WTC11 (cell line): ENCODE measurements around the gene SLC5A9. TPM values are rescaled to one million over a fixed set of nuclear protein-coding genes. Genes with fewer than 3 reads are reported as not detected.

Experiments used
- ATAC-seq: fragments of 200-7000 bp; cut with Tn5 transposase; 2 replicates; pipeline ENCODE4 v1.10.0; 2021; ENCODE audit warnings: mild to moderate bottlenecking, moderate library complexity
- CTCF ChIA-PET: fragments of 300-600 bp; sonication (Branson Sonifier 250); formaldehyde crosslinking; loops from one replicate; lab custom pipeline; 2021; ENCODE audit warnings: antibody characterized with exemption; lab: Charles Lee
- POLR2A ChIA-PET: fragments of 350-600 bp; sonication (Branson Sonifier 250); formaldehyde crosslinking; loops from one replicate; lab custom pipeline; 2021; ENCODE audit warnings: antibody characterized with exemption; lab: Charles Lee
- DNase-seq: peaks from one replicate; pipeline ENCODE4 v3.0.0; 2021; ENCODE audit warnings: low spot score
- H3K27ac Mint-ChIP-seq: 2 replicates; pipeline ENCODE4 v1.8.0; 2021; ENCODE audit warnings: mixed read lengths
- H3K27me3 Mint-ChIP-seq: 2 replicates; pipeline ENCODE4 v1.8.0; 2021; ENCODE audit warnings: low read depth, mild to moderate bottlenecking, moderate library complexity, mixed read lengths
- H3K36me3 Mint-ChIP-seq: 2 replicates; pipeline ENCODE4 v1.8.0; 2021; ENCODE audit warnings: mixed read lengths
- H3K4me1 Mint-ChIP-seq: 2 replicates; pipeline ENCODE4 v1.8.0; 2022; ENCODE audit warnings: mixed read lengths
- H3K4me3 Mint-ChIP-seq: 2 replicates; pipeline ENCODE4 v1.8.0; 2021; ENCODE audit warnings: mild to moderate bottlenecking, moderate library complexity, mixed read lengths
- H3K9me3 Mint-ChIP-seq: 2 replicates; pipeline ENCODE4 v1.8.0; 2021; ENCODE audit warnings: mixed read lengths
- PRRX2 ChIP-seq: fragments of 250-450 bp; sonication (Bioruptor Pico); IDR thresholded peaks from 2 replicates; pipeline ENCODE4 v1.8.0; 2021; ENCODE audit warnings: mild to moderate bottlenecking
- SP1 ChIP-seq: sonication (generic); formaldehyde crosslinking; conservative IDR thresholded peaks from 2 replicates; pipeline ENCODE4 v1.8.1; 2022; ENCODE audit warnings: missing genetic modification reagents
- TEAD1 ChIP-seq: sonication (generic); formaldehyde crosslinking; IDR thresholded peaks from 2 replicates; pipeline ENCODE4 v1.8.0; 2022; ENCODE audit warnings: mild to moderate bottlenecking, missing genetic modification reagents
- ZNF121 ChIP-seq: sonication (generic); formaldehyde crosslinking; IDR thresholded peaks from 2 replicates; pipeline ENCODE4 v1.8.0; 2023; ENCODE audit warnings: missing genetic modification reagents
- ZNF263 ChIP-seq: sonication (generic); formaldehyde crosslinking; IDR thresholded peaks from 2 replicates; pipeline ENCODE4 v1.8.1; 2022; ENCODE audit warnings: low read depth, mild to moderate bottlenecking, moderate library complexity, missing genetic modification reagents
- total RNA-seq: library from RNA; stranded (reverse); gene quantifications from 3 replicates; pipeline ENCODE4 v1.2.3, GENCODE V29; 2021
- TF ChIP-seq, protein P1 (sequence below): sonication (generic); formaldehyde crosslinking; IDR thresholded peaks from 2 replicates; pipeline ENCODE4 v1.8.0; 2022; ENCODE audit warnings: mild to moderate bottlenecking, missing genetic modification reagents
- TF ChIP-seq, protein P2 (sequence below): sonication (generic); formaldehyde crosslinking; IDR thresholded peaks from 2 replicates; pipeline ENCODE4 v1.8.0; 2023; ENCODE audit warnings: missing genetic modification reagents
- TF ChIP-seq, protein P3 (sequence below): fragments of 250-450 bp; sonication (Bioruptor Pico); IDR thresholded peaks from 2 replicates; pipeline ENCODE4 v1.8.0; 2021; ENCODE audit warnings: mild to moderate bottlenecking
- TF ChIP-seq, protein P4 (sequence below): fragments of 200-600 bp; IDR thresholded peaks from 2 replicates; pipeline ENCODE4 v1.8.0; 2022; ENCODE audit warnings: antibody characterized with exemption
- TF ChIP-seq, protein P5 (sequence below): sonication (generic); formaldehyde crosslinking; IDR thresholded peaks from 2 replicates; pipeline ENCODE4 v1.8.1; 2022; ENCODE audit warnings: low read depth, missing genetic modification reagents, borderline replicate concordance
- TF ChIP-seq, protein P6 (sequence below): sonication (generic); formaldehyde crosslinking; IDR thresholded peaks from 2 replicates; pipeline ENCODE4 v1.8.1; 2022; ENCODE audit warnings: low read depth, mild to moderate bottlenecking, moderate library complexity, missing genetic modification reagents, borderline replicate concordance

Gene SLC5A9
- total RNA-seq, 1 experiment from 2014 or later, result 0.22 TPM

DNA sequence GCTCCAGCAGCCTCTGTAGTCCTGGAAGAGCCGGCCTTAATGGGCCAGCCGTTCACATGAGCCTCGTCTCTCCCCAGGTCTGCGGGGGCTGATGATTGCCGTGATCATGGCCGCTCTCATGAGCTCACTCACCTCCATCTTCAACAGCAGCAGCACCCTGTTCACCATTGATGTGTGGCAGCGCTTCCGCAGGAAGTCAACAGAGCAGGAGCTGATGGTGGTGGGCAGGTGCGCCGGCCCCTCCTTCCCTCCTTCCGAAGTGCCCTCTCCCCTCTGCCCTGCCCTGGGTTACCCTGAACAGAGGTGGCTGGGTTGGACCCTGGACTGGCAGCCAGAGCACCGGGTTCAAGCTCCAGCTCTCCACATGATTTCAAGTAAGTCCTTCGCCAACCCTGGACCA is 13.1 kb downstream of the SLC5A9 start:
- H3K27ac Mint-ChIP-seq, result no peak overlapping the region
- no peak for DNase-seq
- H3K36me3 Mint-ChIP-seq, result no peaks in the 10 kb centered on the region
- CTCF ChIA-PET, result interaction anchor here (0.6 to 2.7 kb wide), 9 partner anchors 14 to 295 kb away, joined by 3 to 21 read pairs (median 6); no protein-coding TSS in a partner anchor
- TF ChIP-seq, protein P1, sequence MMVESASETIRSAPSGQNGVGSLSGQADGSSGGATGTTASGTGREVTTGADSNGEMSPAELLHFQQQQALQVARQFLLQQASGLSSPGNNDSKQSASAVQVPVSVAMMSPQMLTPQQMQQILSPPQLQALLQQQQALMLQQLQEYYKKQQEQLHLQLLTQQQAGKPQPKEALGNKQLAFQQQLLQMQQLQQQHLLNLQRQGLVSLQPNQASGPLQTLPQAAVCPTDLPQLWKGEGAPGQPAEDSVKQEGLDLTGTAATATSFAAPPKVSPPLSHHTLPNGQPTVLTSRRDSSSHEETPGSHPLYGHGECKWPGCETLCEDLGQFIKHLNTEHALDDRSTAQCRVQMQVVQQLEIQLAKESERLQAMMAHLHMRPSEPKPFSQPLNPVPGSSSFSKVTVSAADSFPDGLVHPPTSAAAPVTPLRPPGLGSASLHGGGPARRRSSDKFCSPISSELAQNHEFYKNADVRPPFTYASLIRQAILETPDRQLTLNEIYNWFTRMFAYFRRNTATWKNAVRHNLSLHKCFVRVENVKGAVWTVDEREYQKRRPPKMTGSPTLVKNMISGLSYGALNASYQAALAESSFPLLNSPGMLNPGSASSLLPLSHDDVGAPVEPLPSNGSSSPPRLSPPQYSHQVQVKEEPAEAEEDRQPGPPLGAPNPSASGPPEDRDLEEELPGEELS, result no peak
- POLR2A ChIA-PET, result no interaction called here
- H3K9me3 Mint-ChIP-seq, result no peaks in the 10 kb centered on the region
- peaks cover 3% of the 10 kb centered on the region for H3K27me3 Mint-ChIP-seq
- H3K4me1 Mint-ChIP-seq, result no peaks in the 10 kb centered on the region
- no peak overlapping the region for H3K4me3 Mint-ChIP-seq
- ATAC-seq, result no peak

DNA sequence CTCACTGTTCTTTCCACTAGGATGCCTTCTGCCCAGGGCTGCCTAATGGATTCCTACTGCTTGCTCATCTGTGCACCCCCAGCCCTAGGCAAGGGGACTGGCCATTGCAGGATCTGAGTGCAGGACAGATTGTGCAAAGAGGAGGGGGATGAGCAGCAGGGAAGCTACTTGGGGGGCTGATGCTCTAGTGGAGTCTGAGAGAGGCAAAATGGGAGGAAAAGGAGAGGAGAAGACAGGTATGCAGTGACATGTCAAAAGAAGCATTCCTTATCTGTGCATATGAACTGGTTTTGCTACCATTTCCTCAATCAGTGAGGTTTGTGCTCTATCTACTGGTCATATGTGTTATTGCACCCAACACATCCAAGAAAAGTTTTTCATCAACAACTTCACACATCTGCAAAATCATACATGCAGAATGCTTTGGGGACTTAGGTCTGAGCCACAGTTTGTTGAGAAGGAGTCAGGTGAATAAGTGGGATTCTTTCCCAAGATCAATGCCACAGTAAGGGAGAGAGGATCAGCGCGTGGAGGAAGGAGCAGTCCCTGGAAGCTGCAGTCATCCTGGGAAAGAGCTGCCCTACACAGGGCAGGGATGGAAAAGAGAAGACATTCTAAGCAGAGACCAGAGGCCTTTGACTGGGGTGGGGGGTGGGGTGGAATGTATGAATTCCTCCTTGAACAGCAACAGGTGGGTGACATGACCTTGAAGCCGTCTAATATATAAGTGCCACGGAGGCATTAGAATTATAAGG is 14.4 kb downstream of the SLC5A9 start:
- ChIA-PET CTCF (interaction anchor here (0.9 to 2.7 kb wide), 10 partner anchors 9 to 143 kb away, joined by 3 to 21 read pairs (median 6); no protein-coding TSS in a partner anchor), POLR2A (no interaction called here)
- TF ChIP-seq, protein P2, sequence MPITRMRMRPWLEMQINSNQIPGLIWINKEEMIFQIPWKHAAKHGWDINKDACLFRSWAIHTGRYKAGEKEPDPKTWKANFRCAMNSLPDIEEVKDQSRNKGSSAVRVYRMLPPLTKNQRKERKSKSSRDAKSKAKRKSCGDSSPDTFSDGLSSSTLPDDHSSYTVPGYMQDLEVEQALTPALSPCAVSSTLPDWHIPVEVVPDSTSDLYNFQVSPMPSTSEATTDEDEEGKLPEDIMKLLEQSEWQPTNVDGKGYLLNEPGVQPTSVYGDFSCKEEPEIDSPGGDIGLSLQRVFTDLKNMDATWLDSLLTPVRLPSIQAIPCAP (CRISPR knock-in tag), result no peak
- TF ChIP-seq TEAD1 (CRISPR knock-in tag) (peak; percentile 16; the same call in 1 of the 2 replicates), PRRX2 (CRISPR knock-in tag) (no peak), ZNF263 (CRISPR knock-in tag) (no peak), ZNF121 (CRISPR knock-in tag) (no peak), SP1 (CRISPR knock-in tag) (no peak)
- TF ChIP-seq, protein P3, sequence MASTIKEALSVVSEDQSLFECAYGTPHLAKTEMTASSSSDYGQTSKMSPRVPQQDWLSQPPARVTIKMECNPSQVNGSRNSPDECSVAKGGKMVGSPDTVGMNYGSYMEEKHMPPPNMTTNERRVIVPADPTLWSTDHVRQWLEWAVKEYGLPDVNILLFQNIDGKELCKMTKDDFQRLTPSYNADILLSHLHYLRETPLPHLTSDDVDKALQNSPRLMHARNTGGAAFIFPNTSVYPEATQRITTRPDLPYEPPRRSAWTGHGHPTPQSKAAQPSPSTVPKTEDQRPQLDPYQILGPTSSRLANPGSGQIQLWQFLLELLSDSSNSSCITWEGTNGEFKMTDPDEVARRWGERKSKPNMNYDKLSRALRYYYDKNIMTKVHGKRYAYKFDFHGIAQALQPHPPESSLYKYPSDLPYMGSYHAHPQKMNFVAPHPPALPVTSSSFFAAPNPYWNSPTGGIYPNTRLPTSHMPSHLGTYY (CRISPR knock-in tag), result no peak
- TF ChIP-seq, protein P1, result no peak
- TF ChIP-seq, protein P4, sequence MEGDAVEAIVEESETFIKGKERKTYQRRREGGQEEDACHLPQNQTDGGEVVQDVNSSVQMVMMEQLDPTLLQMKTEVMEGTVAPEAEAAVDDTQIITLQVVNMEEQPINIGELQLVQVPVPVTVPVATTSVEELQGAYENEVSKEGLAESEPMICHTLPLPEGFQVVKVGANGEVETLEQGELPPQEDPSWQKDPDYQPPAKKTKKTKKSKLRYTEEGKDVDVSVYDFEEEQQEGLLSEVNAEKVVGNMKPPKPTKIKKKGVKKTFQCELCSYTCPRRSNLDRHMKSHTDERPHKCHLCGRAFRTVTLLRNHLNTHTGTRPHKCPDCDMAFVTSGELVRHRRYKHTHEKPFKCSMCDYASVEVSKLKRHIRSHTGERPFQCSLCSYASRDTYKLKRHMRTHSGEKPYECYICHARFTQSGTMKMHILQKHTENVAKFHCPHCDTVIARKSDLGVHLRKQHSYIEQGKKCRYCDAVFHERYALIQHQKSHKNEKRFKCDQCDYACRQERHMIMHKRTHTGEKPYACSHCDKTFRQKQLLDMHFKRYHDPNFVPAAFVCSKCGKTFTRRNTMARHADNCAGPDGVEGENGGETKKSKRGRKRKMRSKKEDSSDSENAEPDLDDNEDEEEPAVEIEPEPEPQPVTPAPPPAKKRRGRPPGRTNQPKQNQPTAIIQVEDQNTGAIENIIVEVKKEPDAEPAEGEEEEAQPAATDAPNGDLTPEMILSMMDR, result peak; percentile 33; the same call in 1 of the 2 replicates
- TF ChIP-seq, protein P5, sequence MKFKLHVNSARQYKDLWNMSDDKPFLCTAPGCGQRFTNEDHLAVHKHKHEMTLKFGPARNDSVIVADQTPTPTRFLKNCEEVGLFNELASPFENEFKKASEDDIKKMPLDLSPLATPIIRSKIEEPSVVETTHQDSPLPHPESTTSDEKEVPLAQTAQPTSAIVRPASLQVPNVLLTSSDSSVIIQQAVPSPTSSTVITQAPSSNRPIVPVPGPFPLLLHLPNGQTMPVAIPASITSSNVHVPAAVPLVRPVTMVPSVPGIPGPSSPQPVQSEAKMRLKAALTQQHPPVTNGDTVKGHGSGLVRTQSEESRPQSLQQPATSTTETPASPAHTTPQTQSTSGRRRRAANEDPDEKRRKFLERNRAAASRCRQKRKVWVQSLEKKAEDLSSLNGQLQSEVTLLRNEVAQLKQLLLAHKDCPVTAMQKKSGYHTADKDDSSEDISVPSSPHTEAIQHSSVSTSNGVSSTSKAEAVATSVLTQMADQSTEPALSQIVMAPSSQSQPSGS, result no peak
- TF ChIP-seq, protein P6, sequence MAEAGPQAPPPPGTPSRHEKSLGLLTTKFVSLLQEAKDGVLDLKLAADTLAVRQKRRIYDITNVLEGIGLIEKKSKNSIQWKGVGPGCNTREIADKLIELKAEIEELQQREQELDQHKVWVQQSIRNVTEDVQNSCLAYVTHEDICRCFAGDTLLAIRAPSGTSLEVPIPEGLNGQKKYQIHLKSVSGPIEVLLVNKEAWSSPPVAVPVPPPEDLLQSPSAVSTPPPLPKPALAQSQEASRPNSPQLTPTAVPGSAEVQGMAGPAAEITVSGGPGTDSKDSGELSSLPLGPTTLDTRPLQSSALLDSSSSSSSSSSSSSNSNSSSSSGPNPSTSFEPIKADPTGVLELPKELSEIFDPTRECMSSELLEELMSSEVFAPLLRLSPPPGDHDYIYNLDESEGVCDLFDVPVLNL (CRISPR knock-in tag), result no peak
- no peak overlapping the region for H3K4me3 Mint-ChIP-seq
- H3K9me3 Mint-ChIP-seq, result no peaks in the 10 kb centered on the region
- ATAC-seq (peak; percentile 87), DNase-seq (no peak)
- no peak overlapping the region for H3K27ac Mint-ChIP-seq
- H3K36me3 Mint-ChIP-seq, result no peaks in the 10 kb centered on the region
- peaks cover 3% of the 10 kb centered on the region for H3K27me3 Mint-ChIP-seq
- H3K4me1 Mint-ChIP-seq, result no peaks in the 10 kb centered on the region
